Activated CD4-positive, alpha-beta memory T cell treated with anti-CD3 and anti-CD28 coated beads for 36 hours (primary cell): ENCODE results near the gene FAM107A. TPM values are rescaled to one million over a fixed set of nuclear protein-coding genes. Genes with fewer than 3 reads are reported as not detected.

Experiments used
- CTCF ChIA-PET: fragments of 350-600 bp; sonication (Branson Sonifier 250); formaldehyde crosslinking; loops from one replicate; lab custom pipeline; 2021; ENCODE audit warnings: antibody characterized with exemption, inconsistent platforms; lab: Charles Lee
- POLR2A ChIA-PET: fragments of 350-600 bp; sonication (Branson Sonifier 250); formaldehyde crosslinking; loops from one replicate; lab custom pipeline; 2021; ENCODE audit warnings: antibody characterized with exemption; lab: Charles Lee
- DNase-seq: peaks from one replicate; pipeline ENCODE4 v3.0.0-alpha.2; 2020
- H3K27ac Mint-ChIP-seq: one replicate; pipeline ENCODE4 v1.8.0; 2021; ENCODE audit warnings: mixed read lengths
- H3K27me3 Mint-ChIP-seq: one replicate; pipeline ENCODE4 v1.8.0; 2021; ENCODE audit warnings: mixed read lengths
- H3K36me3 Mint-ChIP-seq: one replicate; pipeline ENCODE4 v1.8.0; 2021; ENCODE audit warnings: mixed read lengths
- H3K4me1 Mint-ChIP-seq: one replicate; pipeline ENCODE4 v1.8.0; 2021; ENCODE audit warnings: low read depth, mixed read lengths
- H3K4me3 Mint-ChIP-seq: one replicate; pipeline ENCODE4 v1.8.0; 2021; ENCODE audit warnings: mild to moderate bottlenecking, mixed read lengths
- H3K9me3 Mint-ChIP-seq: one replicate; pipeline ENCODE4 v1.8.0; 2021; ENCODE audit warnings: mixed read lengths
- intact Hi-C: fragments of 100-400 bp; cut with micrococcal nuclease; formaldehyde crosslinking; loops from one replicate; pipeline ENCODE4 v1.15.1; 2023
- total RNA-seq, 2 experiments: library from RNA; stranded (reverse); gene quantifications; one replicate each; pipeline ENCODE4 v1.2.3, GENCODE V29; 2021

FAM107A gene
- total RNA-seq, 2 experiments from 2014 or later, result not detected

- intact Hi-C loops, result no loop called here
- POLR2A ChIA-PET, result no interaction called here
- Mint-ChIP-seq H3K36me3 (no peaks in the 10 kb centered on the region), H3K4me3 (no peak overlapping the region), H3K27ac (no peak overlapping the region), H3K4me1 (no peaks in the 10 kb centered on the region), H3K27me3 (peaks cover 6% of the 10 kb centered on the region), H3K9me3 (no peaks in the 10 kb centered on the region)
- CTCF ChIA-PET, result no interaction called here
- DNase-seq, result no peak
These were observed 35.6 kb upstream of the FAM107A start for GRCh38 chr3:58612830-58613229.

- POLR2A ChIA-PET, result no interaction called here
- no peaks in the 10 kb centered on the region for H3K36me3 Mint-ChIP-seq
- peaks cover 9% of the 10 kb centered on the region for H3K27me3 Mint-ChIP-seq
- H3K4me3 Mint-ChIP-seq, result no peak overlapping the region
- no peaks in the 10 kb centered on the region for H3K9me3 Mint-ChIP-seq
- intact Hi-C loops, result no loop called here
- no peak overlapping the region for H3K27ac Mint-ChIP-seq
- CTCF ChIA-PET, result no interaction called here
- DNase-seq, result peak; percentile 20
- H3K4me1 Mint-ChIP-seq, result no peaks in the 10 kb centered on the region
These were observed 32.8 kb upstream of the FAM107A start for GRCh38 chr3:58609990-58610389.

DNA sequence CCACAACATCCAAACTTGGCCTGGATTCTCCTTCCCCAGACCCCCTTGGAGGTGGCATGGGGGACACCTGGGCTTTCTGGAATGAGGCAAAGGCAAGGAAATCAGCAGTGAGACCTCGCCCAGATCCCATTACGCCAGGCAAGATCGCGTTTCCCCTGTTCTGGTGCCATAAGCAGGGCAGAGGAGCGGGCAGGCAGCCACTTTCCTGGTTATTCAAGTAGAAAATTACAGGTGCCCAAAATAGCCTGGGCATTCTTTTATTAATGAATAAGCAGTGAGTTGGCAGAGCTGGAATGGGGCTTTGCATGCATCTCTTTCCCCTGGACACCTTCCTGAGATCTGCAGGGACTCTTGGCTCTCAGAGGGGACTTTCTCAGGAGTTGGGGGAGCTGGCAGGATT, 31.5 kb upstream of the FAM107A start:
- Mint-ChIP-seq H3K27me3 (peaks cover 9% of the 10 kb centered on the region), H3K4me1 (no peaks in the 10 kb centered on the region), H3K4me3 (no peak overlapping the region), H3K9me3 (no peaks in the 10 kb centered on the region), H3K36me3 (no peaks in the 10 kb centered on the region), H3K27ac (no peak overlapping the region)
- POLR2A ChIA-PET, result no interaction called here
- intact Hi-C loops, result no loop called here
- CTCF ChIA-PET, result interaction anchor here (0.6 to 2.4 kb wide), 3 partner anchors 21 to 38 kb away, joined by 3 to 8 read pairs (median 5); no protein-coding TSS in a partner anchor
- DNase-seq, result no peak

DNA sequence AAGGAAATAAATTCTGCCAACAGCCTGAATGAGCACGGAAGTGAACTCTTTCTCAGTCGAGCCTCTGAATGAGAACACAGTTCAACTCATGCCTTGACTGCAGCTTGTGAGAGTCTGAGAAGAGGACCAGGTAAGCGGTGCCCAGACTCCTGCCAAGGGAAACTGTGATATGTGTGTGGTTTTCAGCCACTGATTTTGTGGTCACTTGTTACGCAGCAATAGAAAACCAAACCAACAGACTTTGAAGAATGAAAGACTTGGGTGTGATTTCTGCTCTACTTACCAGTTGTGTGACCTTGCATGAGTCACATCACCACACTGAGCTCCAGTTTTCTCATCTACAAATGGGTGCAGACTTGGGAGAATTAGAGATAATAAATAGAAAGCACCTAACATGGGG, 30.6 kb upstream of the FAM107A start:
- H3K4me3 Mint-ChIP-seq, result no peak overlapping the region
- H3K36me3 Mint-ChIP-seq, result no peaks in the 10 kb centered on the region
- peaks cover 10% of the 10 kb centered on the region for H3K27me3 Mint-ChIP-seq
- H3K9me3 Mint-ChIP-seq, result no peaks in the 10 kb centered on the region
- DNase-seq, result peak; percentile 14
- POLR2A ChIA-PET, result no interaction called here
- H3K27ac Mint-ChIP-seq, result no peak overlapping the region
- H3K4me1 Mint-ChIP-seq, result no peaks in the 10 kb centered on the region
- intact Hi-C loops, result no loop called here
- CTCF ChIA-PET, result interaction anchor here (1.0 to 2.4 kb wide), 3 partner anchors 22 to 39 kb away, joined by 3 to 8 read pairs (median 5); no protein-coding TSS in a partner anchor

DNA sequence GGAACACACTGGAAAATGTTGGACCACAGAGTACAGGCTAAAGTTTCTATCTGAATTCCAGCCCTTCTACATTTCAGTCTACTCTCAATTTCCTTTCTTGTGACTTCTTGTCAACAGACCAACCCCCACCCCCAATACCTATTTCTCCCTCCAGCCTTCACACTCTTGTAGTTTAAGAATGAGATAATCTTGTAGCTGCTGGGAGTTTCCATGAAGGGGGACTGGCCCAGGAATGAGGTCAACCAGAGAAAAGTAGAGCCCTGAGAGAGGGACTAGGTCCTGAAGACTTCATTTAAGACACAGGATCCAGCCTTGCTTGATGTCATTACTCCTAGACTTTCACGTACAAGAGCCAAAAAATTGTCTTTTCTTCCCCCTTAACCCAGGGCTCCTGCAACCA, 29.5 kb upstream of the FAM107A start:
- H3K36me3 Mint-ChIP-seq, result no peaks in the 10 kb centered on the region
- no peaks in the 10 kb centered on the region for H3K9me3 Mint-ChIP-seq
- no peak overlapping the region for H3K4me3 Mint-ChIP-seq
- CTCF ChIA-PET, result interaction anchor here (0.8 to 2.4 kb wide), 3 partner anchors 21 to 39 kb away, joined by 3 to 8 read pairs (median 5); no protein-coding TSS in a partner anchor
- POLR2A ChIA-PET, result no interaction called here
- peaks cover 17% of the 10 kb centered on the region for H3K27me3 Mint-ChIP-seq
- intact Hi-C loops, result no loop called here
- no peak overlapping the region for H3K27ac Mint-ChIP-seq
- DNase-seq, result no peak
- no peaks in the 10 kb centered on the region for H3K4me1 Mint-ChIP-seq

DNA sequence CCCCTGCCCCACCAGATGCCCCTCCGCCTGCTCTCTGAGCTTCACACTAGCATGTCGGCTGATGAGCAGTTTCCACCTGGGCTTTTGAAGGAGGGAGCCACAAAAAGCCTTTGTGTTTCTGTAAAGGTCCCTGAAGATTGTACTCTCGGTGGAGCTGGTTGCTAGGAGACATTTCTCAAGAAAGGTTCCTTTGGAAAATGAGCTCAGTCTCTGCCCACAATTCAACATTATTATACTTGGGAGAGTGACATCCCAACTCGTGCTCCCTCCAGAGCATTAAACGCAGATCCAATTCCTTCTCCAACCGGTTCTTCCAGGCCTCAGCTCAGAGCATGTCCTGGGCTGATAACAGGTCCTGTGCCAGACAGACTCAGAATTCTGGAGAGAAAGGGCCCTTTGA, 26.8 kb upstream of the FAM107A start:
- Mint-ChIP-seq H3K4me3 (no peak overlapping the region), H3K27me3 (peaks cover 19% of the 10 kb centered on the region), H3K9me3 (no peaks in the 10 kb centered on the region), H3K27ac (no peak overlapping the region), H3K36me3 (no peaks in the 10 kb centered on the region), H3K4me1 (no peaks in the 10 kb centered on the region)
- CTCF ChIA-PET, result interaction anchor here (1.5 to 1.7 kb wide), 2 partner anchors 26 to 35 kb away, joined by 4 to 8 read pairs; no protein-coding TSS in a partner anchor
- DNase-seq, result no peak
- POLR2A ChIA-PET, result no interaction called here
- intact Hi-C loops, result no loop called here

DNA sequence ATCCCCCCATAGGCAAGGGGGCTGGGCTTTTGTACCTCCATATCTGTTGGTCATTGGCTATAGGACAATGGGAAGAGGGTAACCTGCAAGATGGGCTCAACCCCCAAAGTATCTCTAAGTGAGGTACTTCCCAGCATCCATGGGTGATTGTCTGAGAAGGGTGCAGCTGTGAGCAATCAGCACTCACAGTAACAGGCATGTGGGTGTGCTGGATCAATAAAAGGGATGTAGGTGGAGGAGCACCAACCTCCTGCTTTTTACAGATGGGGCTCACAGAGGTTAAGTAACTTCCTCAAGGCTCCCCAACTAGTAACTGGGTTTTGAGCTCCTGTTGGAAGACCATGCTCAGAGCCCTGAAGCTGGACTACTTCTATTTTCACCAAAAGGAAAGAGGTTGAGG, 26.4 kb upstream of the FAM107A start:
- CTCF ChIA-PET, result interaction anchor here (1.5 to 1.7 kb wide), 2 partner anchors 26 to 34 kb away, joined by 4 to 8 read pairs; no protein-coding TSS in a partner anchor
- DNase-seq, result no peak
- POLR2A ChIA-PET, result no interaction called here
- Mint-ChIP-seq H3K36me3 (no peaks in the 10 kb centered on the region), H3K9me3 (no peaks in the 10 kb centered on the region), H3K27ac (no peak overlapping the region), H3K4me1 (no peaks in the 10 kb centered on the region), H3K4me3 (no peak overlapping the region), H3K27me3 (peaks cover 19% of the 10 kb centered on the region)
- intact Hi-C loops, result no loop called here

DNA sequence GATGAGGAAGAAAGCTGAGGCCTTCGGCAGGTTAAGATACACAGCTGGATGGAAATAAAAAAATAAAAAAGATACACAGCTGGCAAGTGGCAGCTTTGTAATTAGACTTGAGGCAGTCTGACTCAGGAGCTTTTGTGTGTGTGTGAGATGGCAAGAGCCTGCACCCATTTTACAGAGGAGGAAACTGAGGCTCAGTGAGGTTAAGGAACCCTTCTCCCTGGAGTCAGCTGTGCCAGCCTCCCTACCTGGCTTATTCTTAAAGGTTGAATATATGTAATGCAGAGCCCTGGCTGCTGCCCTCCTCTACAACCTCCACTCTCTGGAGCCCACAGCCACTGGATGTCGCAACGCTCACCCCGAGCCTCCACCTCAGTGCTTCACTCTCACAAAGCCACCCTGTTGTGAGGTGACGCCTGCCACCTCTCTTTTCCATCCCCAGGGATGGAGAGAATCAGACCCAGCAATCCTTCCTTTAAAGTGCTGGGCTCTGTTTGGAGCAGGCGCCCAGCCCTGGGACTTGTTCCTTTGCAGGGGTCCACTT, 20.6 kb upstream of the FAM107A start:
- intact Hi-C loops, result no loop called here
- no peaks in the 10 kb centered on the region for H3K4me1 Mint-ChIP-seq
- H3K9me3 Mint-ChIP-seq, result no peaks in the 10 kb centered on the region
- no peak overlapping the region for H3K4me3 Mint-ChIP-seq
- peaks cover 13% of the 10 kb centered on the region for H3K27me3 Mint-ChIP-seq
- CTCF ChIA-PET, result interaction anchor here (1.0 to 1.3 kb wide), 2 partner anchors 12 to 29 kb away, joined by 3 read pairs; no protein-coding TSS in a partner anchor
- H3K27ac Mint-ChIP-seq, result no peak overlapping the region
- no peaks in the 10 kb centered on the region for H3K36me3 Mint-ChIP-seq
- POLR2A ChIA-PET, result no interaction called here
- DNase-seq, result no peak

DNA sequence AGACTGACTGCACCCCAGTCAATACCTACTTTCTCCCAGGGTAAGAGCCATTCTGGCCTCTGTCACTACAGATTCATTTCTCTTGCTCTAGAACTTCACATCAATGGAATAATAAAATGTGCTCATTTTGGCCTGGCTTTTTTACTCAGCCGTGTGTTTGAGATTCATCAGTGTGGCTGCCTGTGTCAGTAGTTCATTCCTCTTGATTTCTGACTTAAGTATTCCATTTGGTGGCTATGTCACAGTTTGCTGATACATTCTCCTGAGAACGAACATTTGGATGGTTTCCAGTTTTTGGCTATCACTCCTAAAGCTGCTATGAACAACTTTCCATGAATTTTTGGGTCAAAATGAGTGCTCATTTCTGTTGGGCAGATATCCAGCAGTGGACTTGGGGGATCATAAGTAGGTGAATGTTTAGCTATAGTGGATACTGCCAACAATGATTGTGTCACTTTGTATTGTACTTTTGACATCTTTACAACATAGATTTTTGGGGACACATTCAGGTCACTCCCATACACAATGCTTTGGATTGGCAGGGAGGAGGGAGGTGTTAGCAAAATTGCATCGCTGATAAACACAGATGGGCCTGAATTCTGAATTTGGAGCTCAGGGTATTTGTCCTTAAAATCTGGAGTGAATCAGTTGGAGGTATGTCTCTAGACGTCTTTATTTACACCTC, 19.8 kb upstream of the FAM107A start:
- intact Hi-C loops, result no loop called here
- Mint-ChIP-seq H3K27ac (no peak overlapping the region), H3K9me3 (no peaks in the 10 kb centered on the region), H3K4me3 (no peak overlapping the region), H3K4me1 (no peaks in the 10 kb centered on the region), H3K27me3 (peaks cover 9% of the 10 kb centered on the region), H3K36me3 (no peaks in the 10 kb centered on the region)
- DNase-seq, result no peak
- ChIA-PET POLR2A (no interaction called here), CTCF (interaction anchor here (1.0 to 1.3 kb wide), 2 partner anchors 12 to 28 kb away, joined by 3 read pairs; no protein-coding TSS in a partner anchor)

DNA sequence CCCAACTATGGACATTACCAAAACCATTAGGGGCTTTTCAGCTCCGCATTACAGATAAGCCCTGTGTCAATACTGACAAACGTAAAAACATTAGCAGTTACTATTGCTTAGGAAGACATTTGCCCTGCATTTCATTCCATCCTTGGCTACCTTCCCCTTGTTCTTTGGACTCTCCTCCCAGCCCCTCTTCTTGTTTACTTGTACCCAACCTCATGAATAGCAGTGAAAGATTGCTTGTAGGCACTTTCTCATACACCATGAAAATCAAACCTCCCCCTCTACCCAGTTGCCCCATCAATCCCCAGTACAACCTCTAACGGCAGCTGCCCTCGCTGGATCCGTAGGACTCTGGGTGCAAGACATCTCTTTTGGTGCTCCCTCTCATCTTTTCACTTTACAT, 16.9 kb upstream of the FAM107A start:
- CTCF ChIA-PET, result no interaction called here
- Mint-ChIP-seq H3K36me3 (no peaks in the 10 kb centered on the region), H3K4me3 (no peak overlapping the region), H3K27ac (no peak overlapping the region), H3K27me3 (peaks cover 6% of the 10 kb centered on the region), H3K4me1 (no peaks in the 10 kb centered on the region), H3K9me3 (no peaks in the 10 kb centered on the region)
- POLR2A ChIA-PET, result no interaction called here
- intact Hi-C loops, result no loop called here
- no peak for DNase-seq

DNA sequence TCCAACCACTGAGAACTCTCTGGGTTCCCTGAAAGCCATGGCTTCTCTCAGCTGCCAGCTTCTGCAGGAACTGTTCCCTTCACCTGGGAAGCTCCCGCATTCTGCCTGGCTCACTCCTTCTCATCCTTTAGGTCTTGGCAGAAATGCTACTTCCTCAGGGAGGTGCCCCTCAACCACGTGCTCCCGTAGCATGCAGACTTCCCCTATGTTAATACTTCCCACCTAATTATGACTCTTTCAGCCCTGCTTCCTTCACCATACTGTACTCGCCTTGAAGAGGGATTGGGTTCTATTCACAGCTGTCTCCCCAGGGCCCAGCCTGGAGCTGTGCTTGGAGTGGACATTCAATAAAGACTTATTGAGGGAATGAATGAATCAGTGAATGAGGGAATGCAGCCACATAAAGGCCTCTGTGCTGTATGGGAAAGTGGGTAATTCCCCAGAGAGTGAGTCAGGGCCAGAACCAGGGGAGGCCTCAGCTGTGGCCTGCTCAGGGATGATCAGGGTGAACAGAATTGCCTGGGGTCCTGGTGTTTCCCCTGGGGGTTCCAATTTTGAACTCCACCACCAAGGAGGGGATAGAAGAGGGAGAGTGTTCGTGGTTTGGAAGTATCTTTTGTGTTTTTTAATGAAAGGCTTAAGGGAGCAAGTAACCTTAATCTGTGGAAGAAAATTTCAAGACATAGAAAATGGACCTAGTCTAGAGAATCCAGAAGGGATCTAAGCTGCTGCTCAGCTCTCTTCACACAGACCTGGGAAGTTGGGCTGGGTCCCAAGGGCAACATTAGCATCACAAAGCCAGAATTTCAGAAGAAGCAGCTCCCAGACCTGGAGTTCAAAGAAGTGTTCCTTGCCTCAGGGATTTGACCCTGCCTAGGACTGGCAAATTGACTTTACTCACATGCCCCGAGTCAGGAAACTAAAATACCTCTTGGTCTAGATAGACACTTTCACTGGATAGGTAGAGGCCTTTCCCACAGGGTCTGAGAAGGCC, 14.6 kb upstream of the FAM107A start:
- Mint-ChIP-seq H3K27me3 (peaks cover 14% of the 10 kb centered on the region), H3K4me1 (no peaks in the 10 kb centered on the region), H3K9me3 (no peaks in the 10 kb centered on the region), H3K27ac (no peak overlapping the region), H3K4me3 (no peak overlapping the region), H3K36me3 (no peaks in the 10 kb centered on the region)
- intact Hi-C loops, result no loop called here
- DNase-seq, result no peak
- ChIA-PET POLR2A (no interaction called here), CTCF (interaction anchor here (1.0 to 1.5 kb wide), 2 partner anchors 22 to 38 kb away, joined by 3 read pairs; no protein-coding TSS in a partner anchor)
